Esophagus muscularis mucosa (tissue), 4 donors: ENCODE measurements around the gene CHAC2. TPM values are rescaled to one million over a fixed set of nuclear protein-coding genes. Genes with fewer than 3 reads are reported as not detected.
"Not testable (repeated sequence)": the region's sequence is repeated elsewhere in the genome, so short reads cannot be mapped to it uniquely, and the experiment has no call there.

Experiments
- DNase-seq: peaks from one replicate; pipeline ENCODE4 v3.0.0-alpha.2; 2017; ENCODE audit errors: extremely low spot score
- H3K27ac ChIP-seq, 4 donors: fragments of 200-600 bp; sonication (generic); replicated peaks in 1 of 4; 1 replicate in 3 of 4; 2 replicates in 1 of 4; pipeline ENCODE4 v1.5.1; 2016 to 2019; ENCODE audit warnings: mild to moderate bottlenecking in 1 of 4
- H3K27me3 ChIP-seq, 4 donors: fragments of 200-600 bp; sonication (generic); one replicate each; pipeline versions ENCODE4 v1.5.1 to v1.6.0; 2016 to 2019
- H3K36me3 ChIP-seq, 4 donors: fragments of 200-600 bp; sonication (generic); one replicate each; pipeline ENCODE4 v1.5.1; 2016 to 2019
- H3K4me1 ChIP-seq, 4 donors: fragments of 200-600 bp; sonication (generic); one replicate each; pipeline ENCODE4 v1.5.1; 2016 to 2019
- H3K4me3 ChIP-seq, 4 donors: fragments of 200-600 bp; sonication (generic); 1 replicate in 2 of 4; 2 replicates in 2 of 4; pipeline ENCODE4 v1.5.1; 2016 to 2019; ENCODE audit warnings: mild to moderate bottlenecking in 4 of 4, moderate library complexity in 1 of 4
- H3K9me3 ChIP-seq, 4 donors: fragments of 200-600 bp; sonication (generic); 1 replicate in 3 of 4; 2 replicates in 1 of 4; pipeline ENCODE4 v1.5.1; 2016 to 2019
- CTCF ChIP-seq, 3 experiments: fragments of 200-600 bp in 2 of 3; fragments of 450-650 bp in 1 of 3; sonication (generic) in 2 of 3; IDR thresholded peaks; one replicate each; pipeline ENCODE4 v1.5.1; 2017 to 2019; ENCODE audit warnings: antibody characterized with exemption in 3 of 3, mild to moderate bottlenecking in 2 of 3, moderate library complexity in 1 of 3
- EP300 ChIP-seq: sonication (generic); formaldehyde crosslinking; IDR thresholded peaks from one replicate; pipeline ENCODE4 v1.6.1; 2017; ENCODE audit warnings: antibody characterized with exemption
- POLR2A ChIP-seq: fragments of 450-650 bp; IDR thresholded peaks from one replicate; pipeline ENCODE4 v1.6.1; 2017; ENCODE audit warnings: antibody characterized with exemption, moderate library complexity, mild to moderate bottlenecking, low read depth
- POLR2AphosphoS5 ChIP-seq, 2 donors: sonication (generic); formaldehyde crosslinking; IDR thresholded peaks; one replicate each; pipeline ENCODE4 v1.6.1; 2017; ENCODE audit warnings: antibody characterized with exemption in 2 of 2
- WGBS: methylation state at CpG from one replicate; pipeline ENCODE4 v1.1.5; 2018; 5-methylcytosine and 5-hydroxymethylcytosine counted together
- intact Hi-C: fragments of 100-400 bp; cut with DNase I; formaldehyde crosslinking; loops from one replicate; pipeline ENCODE4 v1.15.1; 2023
- total RNA-seq, 4 donors: library from RNA; depleted of rRNA; stranded (reverse); fragments of >200 nt; gene quantifications; one replicate each; pipeline versions ENCODE4 v1.1.0 to v1.2.1, GENCODE V29; 2016

CHAC2 gene
- 1 to 10 TPM; 1.2 to 2.2 (median 2.0) TPM for total RNA-seq

GRCh38 chr2:53767405-53768241, at the start of gene CHAC2:
Gene CHAC2, plus strand, starts transcription at chr2:53767804. Its CDS starts 83 bp downstream, at chr2:53767887.
- peak within 1 kb of the TSS; percentile 75 to 85 (median 80) for H3K27ac ChIP-seq
- H3K36me3 ChIP-seq, result peaks cover 0 to 18% (median 7%) of the 10 kb centered on the region in 4 donors

GRCh38 chr2:53720944-53721343, 46.7 kb upstream of the CHAC2 start:
- intact Hi-C loops, H3K9me3 ChIP-seq, H3K4me3 ChIP-seq, H3K4me1 ChIP-seq, H3K27ac ChIP-seq, H3K27me3 ChIP-seq, DNase-seq: not testable (repeated sequence)
- WGBS, result 98% methylated on average over 3 of the region's 3 CpGs
- peaks cover 0 to 12% (median 1%) of the 10 kb centered on the region in 4 donors for H3K36me3 ChIP-seq

More at GRCh38 chr2:53767405-53768241, at the start of gene CHAC2:
- Histone ChIP-seq H3K27me3 (no peaks in the 10 kb centered on the region), H3K4me3 (peak within 1 kb of the TSS; percentile 78 to 89 (median 83)), H3K4me1 (peaks cover 11 to 19% (median 13%) of the 10 kb centered on the region in 4 donors), H3K9me3 (no peaks in the 10 kb centered on the region)
- peak; percentile 76 to 77 for TF ChIP-seq POLR2AphosphoS5 (IDR thresholded peaks at IDR 0.05)
- TF ChIP-seq CTCF (IDR thresholded peaks at IDR 0.05), result peak in 2 of 3 experiments; percentile 20 to 58
- no peak for TF ChIP-seq POLR2A
- no peak for TF ChIP-seq EP300
- intact Hi-C loops, result no loop called here
- 0% methylated on average over 32 of the region's 46 CpGs for WGBS
- DNase-seq, result peak; percentile 94

GRCh38 chr2:53724536-53724935, 43.1 kb upstream of the CHAC2 start:
- TF ChIP-seq POLR2AphosphoS5 (IDR thresholded peaks at IDR 0.05) (no peak), POLR2A (no peak), CTCF (IDR thresholded peaks at IDR 0.05) (no peak), EP300 (no peak)
- no peak overlapping the region for H3K27ac ChIP-seq
- peaks cover 0 to 28% (median 13%) of the 10 kb centered on the region in 4 donors for H3K36me3 ChIP-seq
- 94% methylated on average over 2 of the region's 2 CpGs for WGBS
- no peak for DNase-seq
- no peak overlapping the region for H3K4me3 ChIP-seq
- no peaks in the 10 kb centered on the region for H3K27me3 ChIP-seq
- intact Hi-C loops, result no loop called here
- no peaks in the 10 kb centered on the region for H3K9me3 ChIP-seq
- no peaks in the 10 kb centered on the region for H3K4me1 ChIP-seq

GRCh38 chr2:53725662-53726061, 41.9 kb upstream of the CHAC2 start:
- H3K36me3 ChIP-seq, result peaks cover 0 to 32% (median 16%) of the 10 kb centered on the region in 4 donors
- intact Hi-C loops, result no loop called here
- DNase-seq, result no peak
- H3K4me3 ChIP-seq, result no peak overlapping the region
- no peak for TF ChIP-seq EP300
- TF ChIP-seq CTCF (IDR thresholded peaks at IDR 0.05), result no peak
- TF ChIP-seq POLR2A, result no peak
- no peak for TF ChIP-seq POLR2AphosphoS5 (IDR thresholded peaks at IDR 0.05)
- H3K4me1 ChIP-seq, result no peaks in the 10 kb centered on the region
- no peak overlapping the region for H3K27ac ChIP-seq
- no peaks in the 10 kb centered on the region for H3K9me3 ChIP-seq
- WGBS, result 94% methylated on average over 4 of the region's 4 CpGs
- no peaks in the 10 kb centered on the region for H3K27me3 ChIP-seq

- 100% methylated on average over 3 of the region's 3 CpGs for WGBS
- no peak for DNase-seq
- no peak overlapping the region for H3K4me3 ChIP-seq
- intact Hi-C loops, result no loop called here
- no peaks in the 10 kb centered on the region for H3K4me1 ChIP-seq
- no peak for TF ChIP-seq CTCF (IDR thresholded peaks at IDR 0.05)
- no peak for TF ChIP-seq POLR2A
- TF ChIP-seq EP300, result no peak
- no peak for TF ChIP-seq POLR2AphosphoS5 (IDR thresholded peaks at IDR 0.05)
- H3K9me3 ChIP-seq, result no peaks in the 10 kb centered on the region
- no peaks in the 10 kb centered on the region for H3K27me3 ChIP-seq
- no peak overlapping the region for H3K27ac ChIP-seq
- peaks cover 0 to 36% (median 16%) of the 10 kb centered on the region in 4 donors for H3K36me3 ChIP-seq
Observed at GRCh38 chr2:53727921-53728320, 39.7 kb upstream of the CHAC2 start.
